Measurements from ENCODE around the gene HK3.

The HK3 gene

DNA sequence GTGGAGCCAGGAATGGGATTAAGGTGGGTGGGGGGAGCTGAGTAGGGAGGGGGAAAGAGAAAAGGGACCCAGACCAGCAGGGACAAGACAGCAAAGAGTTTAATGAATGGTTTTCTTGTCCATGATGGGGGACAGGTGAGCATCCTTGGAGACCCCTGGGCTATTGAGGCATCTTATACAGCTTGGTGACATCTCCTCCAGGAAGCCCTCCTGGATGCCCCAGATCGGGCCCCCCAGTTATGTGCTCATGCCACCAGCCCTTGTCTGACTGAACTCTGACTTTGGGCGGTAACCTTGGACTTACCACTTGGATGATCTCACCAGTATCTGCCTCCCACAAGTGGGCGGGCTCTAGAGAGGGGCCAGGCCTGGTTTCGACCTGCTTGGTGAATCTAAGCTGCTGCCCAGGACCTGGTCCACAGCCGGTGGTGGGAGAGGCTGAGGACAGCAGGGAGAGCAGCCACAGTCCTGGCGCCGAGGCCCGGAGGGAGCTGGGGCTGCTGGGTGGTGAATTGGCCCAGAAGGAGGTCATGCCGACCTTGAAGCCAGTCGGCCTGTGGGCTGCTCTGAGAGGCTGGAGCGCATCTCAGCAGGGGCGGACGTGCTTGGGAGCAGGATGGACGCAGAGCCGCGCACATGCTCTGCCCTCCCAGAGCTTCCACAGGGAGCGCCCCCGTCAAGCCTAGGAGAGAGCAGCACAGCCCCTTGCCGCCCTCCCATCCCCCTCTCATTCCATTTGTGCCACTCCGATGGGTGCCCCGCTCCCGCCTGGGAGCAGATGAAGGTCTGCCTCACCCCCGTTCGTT, 52.6 kb downstream of the HK3 start:
- DNase-seq: no peak

DNA sequence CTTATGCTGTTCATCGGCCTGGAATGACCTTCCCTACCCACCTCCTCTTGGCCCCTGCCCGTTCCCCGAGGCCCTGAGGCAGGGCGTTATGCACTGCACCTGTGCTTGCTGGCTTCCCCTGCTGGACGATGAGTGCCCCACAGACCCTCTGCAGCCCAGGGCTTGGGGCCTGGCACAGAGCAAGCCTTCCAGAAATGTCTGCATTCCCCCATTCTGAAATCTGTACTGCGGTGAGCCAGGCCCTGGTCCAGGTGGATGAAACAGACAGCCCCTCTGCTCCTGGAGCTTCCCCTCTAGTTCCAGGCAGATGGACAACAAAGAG, 53.8 kb downstream of the HK3 start:
- no peak for DNase-seq

DNA sequence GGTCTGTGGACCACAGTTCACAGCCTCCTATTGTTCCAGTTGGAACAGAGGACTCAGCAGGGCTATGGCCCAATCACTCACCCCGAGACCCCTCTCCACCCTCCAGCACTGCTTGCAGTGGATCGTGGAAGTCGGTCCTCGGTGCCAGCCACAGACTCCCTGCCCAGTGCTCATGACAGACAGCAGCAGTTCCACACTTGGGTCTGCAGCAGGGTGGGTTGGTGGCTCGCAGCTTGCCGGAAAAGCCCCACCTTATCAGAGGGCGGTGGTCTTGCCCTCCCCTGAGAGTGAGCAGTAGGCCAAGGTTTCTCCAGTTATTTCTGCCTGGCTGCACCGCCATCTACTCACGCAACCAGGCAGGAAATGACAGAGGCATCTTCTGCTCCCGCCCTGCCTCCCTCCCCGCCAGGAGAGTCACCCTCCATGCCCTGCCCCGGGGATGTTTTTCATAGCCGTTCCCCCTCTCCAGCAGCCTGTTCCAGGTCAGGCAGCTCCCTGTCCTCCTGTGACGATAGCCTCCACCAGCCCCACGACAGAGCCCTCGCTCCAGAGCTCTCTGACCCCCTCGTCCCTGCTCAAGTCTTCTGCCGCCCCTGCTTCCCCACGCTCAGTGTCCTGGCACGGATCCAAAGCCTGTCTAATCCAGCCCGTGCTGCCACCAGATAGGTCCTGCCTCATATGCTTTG, 54.3 kb downstream of the HK3 start:
- no peak for DNase-seq

DNA sequence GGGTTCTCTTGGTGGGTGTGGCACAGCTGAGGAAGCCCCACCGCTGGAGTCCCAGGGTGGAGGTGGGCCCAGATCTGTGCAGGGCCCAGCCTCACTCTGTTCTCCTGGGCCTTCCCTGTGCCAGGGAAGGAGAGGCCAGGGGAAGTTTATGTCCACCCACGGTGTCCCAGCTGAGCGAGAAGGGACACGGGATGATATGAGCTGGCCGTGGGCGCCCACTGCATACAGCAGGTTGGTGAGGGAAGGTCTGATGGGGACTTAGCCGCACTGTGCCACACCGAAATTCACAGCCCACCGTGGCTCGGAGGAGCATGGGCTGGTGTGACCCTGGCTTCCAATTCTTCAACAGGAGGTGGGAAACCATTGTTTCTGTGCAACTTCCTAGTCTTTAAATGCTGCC, 54.9 kb downstream of the HK3 start:
- DNase-seq: no peak

DNA sequence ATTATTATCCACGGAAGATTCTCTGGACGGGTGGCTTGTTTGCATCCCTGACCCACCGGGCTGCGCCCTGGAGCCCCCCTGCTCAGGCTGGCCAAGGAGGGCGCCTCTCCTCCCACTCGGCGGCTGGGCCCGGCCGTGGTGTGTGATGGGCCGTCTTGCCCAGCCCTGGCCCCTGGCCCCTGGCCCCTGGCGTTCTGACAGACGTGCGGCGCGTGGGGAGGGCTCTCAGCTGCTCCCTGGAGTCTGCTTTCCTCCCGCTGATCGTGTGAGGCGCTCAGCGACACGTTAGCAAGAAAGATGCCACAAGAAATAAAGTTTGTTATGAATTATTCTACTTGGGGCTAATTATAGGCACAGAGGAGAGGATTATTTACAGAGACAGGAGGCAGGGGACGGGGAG, 55.5 kb downstream of the HK3 start:
- DNase-seq: no peak

DNA sequence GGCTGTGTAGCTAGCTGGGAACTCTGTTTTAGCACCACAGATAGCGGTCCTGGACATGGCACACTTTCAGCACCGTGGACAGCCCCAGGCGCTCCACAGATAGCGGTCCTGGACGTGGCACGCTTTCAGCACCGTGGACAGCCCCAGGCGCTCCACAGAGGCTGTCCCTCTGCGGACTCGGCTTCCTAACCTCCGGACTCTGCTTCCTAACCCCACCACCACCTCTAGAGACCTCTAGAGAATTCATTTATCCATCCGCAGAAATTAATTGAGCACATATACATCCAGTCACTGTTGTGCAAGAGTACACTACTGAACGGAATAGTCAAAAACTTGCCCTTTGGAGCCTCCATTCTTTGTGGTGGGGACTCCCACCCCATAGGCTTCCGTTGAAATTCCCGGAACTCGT, 61.4 kb downstream of the HK3 start:
- no peak for DNase-seq

DNA sequence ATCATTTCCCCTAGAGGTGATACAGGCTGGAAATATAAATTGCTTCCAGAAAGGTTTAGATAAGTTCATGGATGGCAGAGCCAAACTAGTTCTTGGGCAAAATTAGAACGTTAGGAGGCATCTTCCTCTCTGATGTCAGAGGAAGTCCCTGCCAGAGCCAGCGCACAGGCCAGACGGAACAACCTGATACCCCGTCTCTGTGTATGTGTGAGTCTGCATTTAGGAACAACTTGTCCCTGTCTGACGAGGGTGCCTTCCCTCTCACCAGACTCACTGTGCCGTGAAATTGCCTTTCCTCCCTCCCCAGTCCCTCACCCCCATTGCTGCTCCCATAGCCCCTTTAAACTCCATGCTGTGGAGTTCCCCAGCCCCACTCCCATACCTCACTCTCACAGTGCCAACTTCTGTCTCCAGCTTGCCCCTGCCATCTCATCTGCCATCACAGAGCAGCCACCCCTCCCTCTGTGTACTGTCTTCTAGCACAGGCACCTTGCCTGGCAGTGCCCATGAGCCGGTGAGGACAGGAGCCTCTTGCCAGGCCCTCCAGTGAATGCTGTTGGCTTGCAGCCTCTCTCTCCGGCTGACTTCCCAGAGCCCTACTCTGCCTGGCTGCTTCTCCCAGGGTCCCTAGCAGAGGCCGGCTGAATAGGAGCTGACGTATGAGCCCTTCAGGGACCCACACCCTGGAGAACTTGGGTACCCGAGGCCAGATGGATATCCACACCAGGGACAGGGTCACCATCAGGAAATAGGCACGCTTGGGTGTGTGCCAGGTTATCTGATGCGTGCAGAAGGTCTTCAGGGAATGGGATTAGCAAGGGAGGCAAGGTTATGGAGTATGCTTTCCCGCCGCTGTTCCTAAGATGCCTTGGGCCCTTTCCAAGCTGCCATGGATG, 62.1 kb downstream of the HK3 start:
- no peak for DNase-seq

DNA sequence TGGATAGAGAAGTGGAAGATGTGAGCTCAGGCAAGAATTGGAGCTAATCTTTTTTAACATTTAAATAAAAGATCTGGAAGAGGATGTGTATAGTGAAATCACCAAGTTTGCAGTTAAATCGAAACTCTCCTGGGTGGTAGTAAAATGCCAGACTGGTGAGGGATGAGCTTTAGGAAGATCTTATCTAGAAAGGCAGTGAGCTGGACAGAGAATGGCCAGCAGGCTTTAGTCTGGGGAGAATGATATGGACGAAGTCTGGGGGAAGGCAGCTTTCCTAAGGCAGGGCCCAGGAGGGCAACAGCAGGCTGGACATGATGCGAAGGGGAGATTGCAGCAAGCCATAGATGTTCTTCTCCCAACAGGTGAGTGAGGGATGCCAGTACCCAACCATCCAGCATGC, 63.2 kb downstream of the HK3 start:
- DNase-seq: no peak

DNA sequence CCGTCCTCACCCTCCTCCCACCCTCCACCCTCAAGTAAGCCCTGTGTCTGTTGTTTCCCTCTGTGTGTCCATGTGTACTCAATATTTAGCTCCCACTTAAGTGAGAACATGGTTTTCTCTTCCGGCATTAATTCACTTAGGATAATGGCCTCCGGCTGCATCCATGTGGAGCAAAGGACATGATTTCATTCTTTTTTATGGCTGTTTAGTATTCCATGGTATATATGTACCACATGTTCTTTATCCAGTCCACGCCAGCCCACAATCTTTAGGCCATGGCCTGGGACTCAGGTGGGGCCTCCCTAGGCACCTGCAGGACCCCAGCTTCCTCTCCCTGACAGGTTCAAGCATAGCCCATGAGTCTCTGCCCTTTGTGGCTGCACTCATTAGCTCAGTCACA, 65.9 kb downstream of the HK3 start:
- DNase-seq: no peak

DNA sequence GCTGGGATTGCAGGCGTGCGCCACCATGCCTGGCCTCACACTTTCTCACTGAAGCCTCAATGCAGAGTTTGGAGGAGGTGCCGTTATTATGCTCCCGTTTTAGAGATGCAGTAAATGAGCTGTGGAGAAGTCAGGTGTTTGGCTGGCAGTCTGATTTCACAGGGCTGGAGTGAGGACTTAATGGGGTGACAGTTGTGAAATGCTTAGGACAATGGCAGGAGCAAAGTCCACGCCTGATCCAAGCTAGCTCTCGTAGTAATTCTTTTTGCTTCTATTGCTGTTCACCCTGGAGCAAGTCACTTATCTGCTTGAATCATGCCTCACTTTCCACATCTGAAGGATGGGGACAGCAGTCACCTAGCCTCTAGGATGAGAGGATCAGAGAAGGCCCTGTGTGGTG, 67.0 kb downstream of the HK3 start:
- DNase-seq: no peak

DNA sequence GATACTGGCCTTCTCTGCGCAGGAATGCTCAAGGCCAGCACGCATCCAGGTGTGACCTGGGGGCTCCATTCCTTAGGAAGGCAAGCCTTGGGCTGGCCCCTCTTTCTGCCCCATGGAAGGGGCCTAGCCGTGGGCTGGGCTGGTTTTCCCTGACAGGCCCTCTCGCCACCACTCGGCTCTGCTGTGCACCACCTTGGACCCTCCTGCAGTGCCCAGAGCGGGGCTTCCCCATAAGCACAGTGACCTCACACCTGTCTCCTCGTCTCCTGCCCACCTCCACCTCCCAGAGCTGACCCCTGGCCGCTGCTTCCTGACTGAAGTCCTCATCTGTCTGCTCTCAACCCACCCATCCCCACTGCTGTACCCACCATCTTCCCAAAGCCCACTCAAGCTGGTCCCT, 67.7 kb downstream of the HK3 start:
- no peak for DNase-seq

DNA sequence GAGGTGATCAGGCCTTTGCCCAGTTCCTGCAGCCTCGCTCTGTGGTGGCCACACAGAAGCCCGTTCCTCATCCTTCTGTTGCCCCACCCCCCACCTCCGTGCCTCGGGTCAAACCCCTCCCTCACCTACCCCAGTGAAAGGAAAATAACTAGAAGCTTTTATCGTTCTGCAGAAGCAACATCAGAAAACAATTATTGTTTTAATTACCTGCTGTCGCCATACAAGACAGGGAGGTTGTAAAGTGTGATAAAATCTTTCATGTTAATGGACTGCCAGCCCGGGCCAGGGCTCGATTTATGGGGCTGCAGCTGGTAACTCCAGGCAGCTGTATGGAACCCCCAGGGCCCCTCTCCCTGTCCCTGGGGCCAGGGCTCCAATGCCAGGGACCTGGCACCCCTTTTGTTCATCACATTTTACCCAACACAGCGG, 68.1 kb downstream of the HK3 start:
- no peak for DNase-seq
